ENCODE measurements around the gene MRPL54.

GRCh38 chr19:3768748-3769099 lies 6.2 kb downstream of the MRPL54 start:
- TF ChIP-seq CTCF (IDR thresholded peaks at IDR 0.05) = no peak
- no peak for TF ChIP-seq POLR2A (IDR thresholded peaks at IDR 0.05)

All from heart left ventricle (tissue), 13 donors.